K562 (cell line): ENCODE measurements around the gene METRN. TPM values are rescaled to one million over a fixed set of nuclear protein-coding genes. Genes with fewer than 3 reads are reported as not detected.

Experiments used
- CBFB ChIP-seq: sonication (generic); formaldehyde crosslinking; IDR thresholded peaks from 2 replicates; pipeline ENCODE4 v1.4.0; 2020; ENCODE audit warnings: mild to moderate bottlenecking, missing genetic modification reagents
- FIP1L1 ChIP-seq: fragments of 200-400 bp; formaldehyde crosslinking; IDR thresholded peaks from 2 replicates; pipeline ENCODE4 v1.6.1; 2018; ENCODE audit warnings: mild to moderate bottlenecking, low read depth, low read length; ENCODE audit not compliant: poor library complexity, severe bottlenecking
- HNRNPUL1 ChIP-seq: fragments of 200-400 bp; formaldehyde crosslinking; IDR thresholded peaks from 2 replicates; pipeline ENCODE4 v1.6.1; 2017; ENCODE audit warnings: low read length
- KAT2B ChIP-seq: IDR thresholded peaks from one replicate; pipeline ENCODE4 v1.6.1; 2012; ENCODE audit warnings: low read depth, mild to moderate bottlenecking, control low read depth, inconsistent platforms, low read length, moderate library complexity
- KLF6 ChIP-seq: fragments of 250-450 bp; sonication (Bioruptor Pico); IDR thresholded peaks from 2 replicates; pipeline ENCODE4 v1.4.0; 2020; ENCODE audit warnings: mild to moderate bottlenecking, moderate library complexity, borderline replicate concordance
- MED1 ChIP-seq: sonication (generic); formaldehyde crosslinking; IDR thresholded peaks from 2 replicates; pipeline ENCODE4 v1.8.1; 2023; ENCODE audit warnings: missing genetic modification reagents, borderline replicate concordance
- NRF1 ChIP-seq, 2 experiments: fragments of 450-650 bp; IDR thresholded peaks in 1 of 2; conservative IDR thresholded peaks in 1 of 2; 2 replicates each; pipeline ENCODE4 v1.6.1; 2014; ENCODE audit warnings: mild to moderate bottlenecking in 2 of 2
- SNIP1 ChIP-seq: fragments of 450-650 bp; IDR thresholded peaks from 2 replicates; pipeline ENCODE4 v1.7.1; 2017; ENCODE audit warnings: low read depth, mild to moderate bottlenecking
- STAG1 ChIP-seq: sonication (generic); formaldehyde crosslinking; IDR thresholded peaks from 2 replicates; pipeline ENCODE4 v1.5.0; 2020; ENCODE audit warnings: missing genetic modification reagents, borderline replicate concordance
- ZBTB17 ChIP-seq: fragments of 450-650 bp; formaldehyde crosslinking; IDR thresholded peaks from 2 replicates; pipeline ENCODE4 v1.4.0; 2020; ENCODE audit warnings: mild to moderate bottlenecking
- ZNF24 ChIP-seq: fragments of 450-650 bp; IDR thresholded peaks from 2 replicates; pipeline ENCODE4 v1.6.1; 2016
- polyA plus RNA-seq, 8 experiments: library from polyadenylated mRNA; depleted of rRNA in 4 of 8; stranded (reverse) in 5 of 8; unstranded in 3 of 8; fragments of >200 nt; fragmentation: Nextera tagmentation in 2 of 8; fragmentation: Illumina TruSeq in 1 of 8; extraction: Ambion mirVana in 2 of 8; extraction: Trizol in 1 of 8; gene quantifications; 2 replicates each; pipeline versions ENCODE4 v1.2.1 to v1.2.3, GENCODE V29; 2011 to 2014; ENCODE audit warnings: inconsistent platforms in 1 of 8, missing spikeins in 1 of 8
- total RNA-seq, 7 experiments: library from RNA; depleted of rRNA in 6 of 7; stranded (reverse); fragments of >200 nt in 6 of 7; fragmentation: Illumina TruSeq in 2 of 7; extraction: Trizol in 2 of 7; gene quantifications; 2 replicates each; pipeline versions ENCODE4 v1.2.1 to v1.2.3, GENCODE V29; 2011 to 2021; ENCODE audit warnings: low replicate concordance in 1 of 7
- TF ChIP-seq, protein P1 (sequence below): fragments of 250-450 bp; sonication (Bioruptor Pico); IDR thresholded peaks from 2 replicates; pipeline ENCODE4 v1.4.0; 2020
- TF ChIP-seq, protein P2 (sequence below): sonication (generic); formaldehyde crosslinking; IDR thresholded peaks from 2 replicates; pipeline ENCODE4 v1.4.0; 2020; ENCODE audit warnings: mild to moderate bottlenecking, missing genetic modification reagents
- TF ChIP-seq, protein P3 (sequence below): sonication (generic); formaldehyde crosslinking; IDR thresholded peaks from 2 replicates; pipeline ENCODE4 v1.8.0; 2022; ENCODE audit warnings: missing genetic modification reagents, mild to moderate bottlenecking, borderline replicate concordance
- TF ChIP-seq, protein P4 (sequence below): fragments of 450-650 bp; IDR thresholded peaks from 2 replicates; pipeline ENCODE4 v1.6.1; 2014; ENCODE audit warnings: low read depth, mild to moderate bottlenecking, moderate library complexity, borderline replicate concordance
- TF ChIP-seq, protein P5 (sequence below): sonication (generic); formaldehyde crosslinking; IDR thresholded peaks from 2 replicates; pipeline ENCODE4 v1.8.1; 2022; ENCODE audit warnings: missing genetic modification reagents
- TF ChIP-seq, protein P6 (sequence below): fragments of 450-650 bp; IDR thresholded peaks from 2 replicates; pipeline ENCODE4 v1.6.1; 2016; ENCODE audit warnings: borderline replicate concordance

The METRN gene
- total and polyA plus RNA-seq, 9 of the 15 experiments (the other 6 are each of a cell fraction or from before 2014, with no cell fraction given) = 0.20 to 89.8 (median 15.4) TPM

DNA sequence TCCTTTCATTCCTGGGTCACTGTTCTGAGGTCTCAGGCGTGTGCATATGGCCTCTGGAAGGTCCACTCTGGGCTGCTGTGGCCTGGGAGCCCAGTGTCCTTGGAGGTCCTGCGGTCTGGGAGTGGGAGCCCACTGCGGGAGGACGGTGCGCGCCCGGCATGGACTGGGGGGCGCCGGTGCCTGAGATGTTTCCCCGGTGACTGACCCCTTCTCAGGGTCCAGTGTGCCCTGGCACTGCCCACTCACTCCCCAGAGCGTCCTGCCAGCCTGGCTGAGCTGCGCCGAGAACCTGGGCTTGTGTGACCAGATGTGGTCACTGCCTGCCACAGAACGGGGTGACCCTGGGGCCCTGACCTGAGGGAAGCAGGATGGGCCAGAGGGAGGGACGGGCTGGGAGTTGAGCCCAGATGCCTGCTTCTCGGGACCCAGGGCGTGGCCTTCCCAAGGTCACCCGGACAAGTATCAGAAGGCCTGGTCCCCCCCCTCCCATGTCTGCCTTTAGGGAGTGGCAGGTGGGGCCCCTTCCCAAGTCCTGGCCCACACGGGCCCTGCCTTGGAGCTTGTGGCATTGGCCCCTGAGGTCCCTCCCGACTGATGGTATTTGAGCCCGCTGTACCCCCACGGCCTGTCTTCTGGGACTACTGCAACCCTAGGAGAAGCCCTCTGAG lies 40.6 kb upstream of the METRN start (continued):
- TF ChIP-seq, protein P1, sequence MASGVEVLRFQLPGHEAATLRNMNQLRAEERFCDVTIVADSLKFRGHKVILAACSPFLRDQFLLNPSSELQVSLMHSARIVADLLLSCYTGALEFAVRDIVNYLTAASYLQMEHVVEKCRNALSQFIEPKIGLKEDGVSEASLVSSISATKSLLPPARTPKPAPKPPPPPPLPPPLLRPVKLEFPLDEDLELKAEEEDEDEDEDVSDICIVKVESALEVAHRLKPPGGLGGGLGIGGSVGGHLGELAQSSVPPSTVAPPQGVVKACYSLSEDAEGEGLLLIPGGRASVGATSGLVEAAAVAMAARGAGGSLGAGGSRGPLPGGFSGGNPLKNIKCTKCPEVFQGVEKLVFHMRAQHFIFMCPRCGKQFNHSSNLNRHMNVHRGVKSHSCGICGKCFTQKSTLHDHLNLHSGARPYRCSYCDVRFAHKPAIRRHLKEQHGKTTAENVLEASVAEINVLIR = no peak
- TF ChIP-seq STAG1 (CRISPR knock-in tag) = no peak
- no peak for TF ChIP-seq KAT2B
- no peak for TF ChIP-seq KLF6
- TF ChIP-seq, protein P2, sequence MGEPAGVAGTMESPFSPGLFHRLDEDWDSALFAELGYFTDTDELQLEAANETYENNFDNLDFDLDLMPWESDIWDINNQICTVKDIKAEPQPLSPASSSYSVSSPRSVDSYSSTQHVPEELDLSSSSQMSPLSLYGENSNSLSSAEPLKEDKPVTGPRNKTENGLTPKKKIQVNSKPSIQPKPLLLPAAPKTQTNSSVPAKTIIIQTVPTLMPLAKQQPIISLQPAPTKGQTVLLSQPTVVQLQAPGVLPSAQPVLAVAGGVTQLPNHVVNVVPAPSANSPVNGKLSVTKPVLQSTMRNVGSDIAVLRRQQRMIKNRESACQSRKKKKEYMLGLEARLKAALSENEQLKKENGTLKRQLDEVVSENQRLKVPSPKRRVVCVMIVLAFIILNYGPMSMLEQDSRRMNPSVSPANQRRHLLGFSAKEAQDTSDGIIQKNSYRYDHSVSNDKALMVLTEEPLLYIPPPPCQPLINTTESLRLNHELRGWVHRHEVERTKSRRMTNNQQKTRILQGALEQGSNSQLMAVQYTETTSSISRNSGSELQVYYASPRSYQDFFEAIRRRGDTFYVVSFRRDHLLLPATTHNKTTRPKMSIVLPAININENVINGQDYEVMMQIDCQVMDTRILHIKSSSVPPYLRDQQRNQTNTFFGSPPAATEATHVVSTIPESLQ (CRISPR knock-in tag) = no peak
- no peak for TF ChIP-seq SNIP1
- TF ChIP-seq HNRNPUL1 = no peak
- no peak for TF ChIP-seq NRF1 (conservative IDR thresholded peaks at IDR 0.05 in 1 of 2, IDR thresholded peaks at IDR 0.05 in 1 of 2)
- TF ChIP-seq, protein P3, sequence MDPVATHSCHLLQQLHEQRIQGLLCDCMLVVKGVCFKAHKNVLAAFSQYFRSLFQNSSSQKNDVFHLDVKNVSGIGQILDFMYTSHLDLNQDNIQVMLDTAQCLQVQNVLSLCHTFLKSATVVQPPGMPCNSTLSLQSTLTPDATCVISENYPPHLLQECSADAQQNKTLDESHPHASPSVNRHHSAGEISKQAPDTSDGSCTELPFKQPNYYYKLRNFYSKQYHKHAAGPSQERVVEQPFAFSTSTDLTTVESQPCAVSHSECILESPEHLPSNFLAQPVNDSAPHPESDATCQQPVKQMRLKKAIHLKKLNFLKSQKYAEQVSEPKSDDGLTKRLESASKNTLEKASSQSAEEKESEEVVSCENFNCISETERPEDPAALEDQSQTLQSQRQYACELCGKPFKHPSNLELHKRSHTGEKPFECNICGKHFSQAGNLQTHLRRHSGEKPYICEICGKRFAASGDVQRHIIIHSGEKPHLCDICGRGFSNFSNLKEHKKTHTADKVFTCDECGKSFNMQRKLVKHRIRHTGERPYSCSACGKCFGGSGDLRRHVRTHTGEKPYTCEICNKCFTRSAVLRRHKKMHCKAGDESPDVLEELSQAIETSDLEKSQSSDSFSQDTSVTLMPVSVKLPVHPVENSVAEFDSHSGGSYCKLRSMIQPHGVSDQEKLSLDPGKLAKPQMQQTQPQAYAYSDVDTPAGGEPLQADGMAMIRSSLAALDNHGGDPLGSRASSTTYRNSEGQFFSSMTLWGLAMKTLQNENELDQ = no peak
- peak; percentile 11; the same call in 1 of the 2 replicates for TF ChIP-seq ZBTB17
- TF ChIP-seq, protein P4, sequence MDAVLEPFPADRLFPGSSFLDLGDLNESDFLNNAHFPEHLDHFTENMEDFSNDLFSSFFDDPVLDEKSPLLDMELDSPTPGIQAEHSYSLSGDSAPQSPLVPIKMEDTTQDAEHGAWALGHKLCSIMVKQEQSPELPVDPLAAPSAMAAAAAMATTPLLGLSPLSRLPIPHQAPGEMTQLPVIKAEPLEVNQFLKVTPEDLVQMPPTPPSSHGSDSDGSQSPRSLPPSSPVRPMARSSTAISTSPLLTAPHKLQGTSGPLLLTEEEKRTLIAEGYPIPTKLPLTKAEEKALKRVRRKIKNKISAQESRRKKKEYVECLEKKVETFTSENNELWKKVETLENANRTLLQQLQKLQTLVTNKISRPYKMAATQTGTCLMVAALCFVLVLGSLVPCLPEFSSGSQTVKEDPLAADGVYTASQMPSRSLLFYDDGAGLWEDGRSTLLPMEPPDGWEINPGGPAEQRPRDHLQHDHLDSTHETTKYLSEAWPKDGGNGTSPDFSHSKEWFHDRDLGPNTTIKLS = no peak
- TF ChIP-seq ZNF24 = no peak
- TF ChIP-seq, protein P5, sequence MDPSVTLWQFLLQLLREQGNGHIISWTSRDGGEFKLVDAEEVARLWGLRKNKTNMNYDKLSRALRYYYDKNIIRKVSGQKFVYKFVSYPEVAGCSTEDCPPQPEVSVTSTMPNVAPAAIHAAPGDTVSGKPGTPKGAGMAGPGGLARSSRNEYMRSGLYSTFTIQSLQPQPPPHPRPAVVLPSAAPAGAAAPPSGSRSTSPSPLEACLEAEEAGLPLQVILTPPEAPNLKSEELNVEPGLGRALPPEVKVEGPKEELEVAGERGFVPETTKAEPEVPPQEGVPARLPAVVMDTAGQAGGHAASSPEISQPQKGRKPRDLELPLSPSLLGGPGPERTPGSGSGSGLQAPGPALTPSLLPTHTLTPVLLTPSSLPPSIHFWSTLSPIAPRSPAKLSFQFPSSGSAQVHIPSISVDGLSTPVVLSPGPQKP (CRISPR knock-in tag) = no peak
- peak; percentile 31 for TF ChIP-seq FIP1L1
- TF ChIP-seq, protein P6, sequence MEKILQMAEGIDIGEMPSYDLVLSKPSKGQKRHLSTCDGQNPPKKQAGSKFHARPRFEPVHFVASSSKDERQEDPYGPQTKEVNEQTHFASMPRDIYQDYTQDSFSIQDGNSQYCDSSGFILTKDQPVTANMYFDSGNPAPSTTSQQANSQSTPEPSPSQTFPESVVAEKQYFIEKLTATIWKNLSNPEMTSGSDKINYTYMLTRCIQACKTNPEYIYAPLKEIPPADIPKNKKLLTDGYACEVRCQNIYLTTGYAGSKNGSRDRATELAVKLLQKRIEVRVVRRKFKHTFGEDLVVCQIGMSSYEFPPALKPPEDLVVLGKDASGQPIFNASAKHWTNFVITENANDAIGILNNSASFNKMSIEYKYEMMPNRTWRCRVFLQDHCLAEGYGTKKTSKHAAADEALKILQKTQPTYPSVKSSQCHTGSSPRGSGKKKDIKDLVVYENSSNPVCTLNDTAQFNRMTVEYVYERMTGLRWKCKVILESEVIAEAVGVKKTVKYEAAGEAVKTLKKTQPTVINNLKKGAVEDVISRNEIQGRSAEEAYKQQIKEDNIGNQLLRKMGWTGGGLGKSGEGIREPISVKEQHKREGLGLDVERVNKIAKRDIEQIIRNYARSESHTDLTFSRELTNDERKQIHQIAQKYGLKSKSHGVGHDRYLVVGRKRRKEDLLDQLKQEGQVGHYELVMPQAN = no peak
- TF ChIP-seq MED1 (CRISPR knock-in tag) = no peak
- no peak; the same call in 1 of the 2 replicates for TF ChIP-seq CBFB (CRISPR knock-in tag)
